HG02763 (cell line): ENCODE measurements around the gene GRIA4.
A peak's percentile ranks its signal among the peaks of the same experiment; 100 is the strongest.
"Not testable (repeated sequence)": the region's sequence is repeated elsewhere in the genome, so short reads cannot be mapped to it uniquely, and the experiment has no call there.

ENCODE experiments used
- ATAC-seq: cut with Tn5 transposase; IDR thresholded peaks from one replicate; pipeline ENCODE4 v1.9.1; 2021; ENCODE audit warnings: mild to moderate bottlenecking, moderate library complexity; ENCODE audit not compliant: unreplicated experiment

The GRIA4 gene

GRCh38 chr11:105856954-105857353 lies 247.1 kb downstream of the GRIA4 start:
- ATAC-seq: no peak

GRCh38 chr11:105857728-105858127 lies 247.9 kb downstream of the GRIA4 start:
- ATAC-seq: no peak

GRCh38 chr11:105858841-105859240 lies 249.0 kb downstream of the GRIA4 start:
- ATAC-seq: no peak

- ATAC-seq: no peak
Observed at GRCh38 chr11:105860105-105860504, 250.2 kb downstream of the GRIA4 start.

GRCh38 chr11:105861225-105861624 lies 251.4 kb downstream of the GRIA4 start:
- no peak for ATAC-seq

- peak; percentile 54 for ATAC-seq
Observed at GRCh38 chr11:105862736-105863367, 253.0 kb downstream of the GRIA4 start.

GRCh38 chr11:105863523-105863922 lies 253.7 kb downstream of the GRIA4 start:
- ATAC-seq: no peak

- no peak for ATAC-seq
Observed at GRCh38 chr11:105867742-105868141, 257.9 kb downstream of the GRIA4 start.

GRCh38 chr11:105868762-105869285 lies 259.0 kb downstream of the GRIA4 start:
- no peak for ATAC-seq

- no peak for ATAC-seq
Observed at GRCh38 chr11:105870516-105871113, 260.7 kb downstream of the GRIA4 start.

GRCh38 chr11:105878510-105878909 lies 268.6 kb downstream of the GRIA4 start:
- no peak for ATAC-seq

- not testable (repeated sequence) for ATAC-seq
Observed at GRCh38 chr11:105878927-105879326, 269.1 kb downstream of the GRIA4 start.

- no peak for ATAC-seq
Observed at GRCh38 chr11:105881027-105881426, 271.2 kb downstream of the GRIA4 start.

GRCh38 chr11:105884436-105884835 lies 274.6 kb downstream of the GRIA4 start:
- no peak for ATAC-seq

- ATAC-seq: no peak
Observed at GRCh38 chr11:105891685-105892084, 281.8 kb downstream of the GRIA4 start.

GRCh38 chr11:105897161-105897560 lies 287.3 kb downstream of the GRIA4 start:
- no peak for ATAC-seq

- no peak for ATAC-seq
Observed at GRCh38 chr11:105899772-105900171, 289.9 kb downstream of the GRIA4 start.

- ATAC-seq: no peak
Observed at GRCh38 chr11:105900515-105901035, 290.7 kb downstream of the GRIA4 start.

GRCh38 chr11:105903113-105903512 lies 293.2 kb downstream of the GRIA4 start:
- ATAC-seq: no peak

- ATAC-seq: no peak
Observed at GRCh38 chr11:105906517-105906916, 296.6 kb downstream of the GRIA4 start.

- no peak for ATAC-seq
Observed at GRCh38 chr11:105907319-105907718, 297.4 kb downstream of the GRIA4 start.

GRCh38 chr11:105910095-105910715 lies 300.3 kb downstream of the GRIA4 start:
- ATAC-seq: no peak
